Brain pericyte (primary cell): Measurements from ENCODE around the gene ATP2B1.

ENCODE experiments used
- DNase-seq: peaks from one replicate; pipeline ENCODE4 v3.0.0-alpha.2; 2012; ENCODE audit warnings: low read depth, low spot score

The ATP2B1 gene

GRCh38 chr12:89692439-89692838 is 16.2 kb downstream of the ATP2B1 start:
- DNase-seq = no peak

- no peak for DNase-seq
Measured at GRCh38 chr12:89691659-89692058, 17.0 kb downstream of the ATP2B1 start.

- no peak for DNase-seq
Measured at GRCh38 chr12:89690925-89691324, 17.7 kb downstream of the ATP2B1 start.

GRCh38 chr12:89689306-89689705 is 19.3 kb downstream of the ATP2B1 start:
- no peak for DNase-seq

GRCh38 chr12:89686311-89686710 is 22.3 kb downstream of the ATP2B1 start:
- no peak for DNase-seq

GRCh38 chr12:89685363-89685972 is 23.2 kb downstream of the ATP2B1 start:
- no peak for DNase-seq

GRCh38 chr12:89684136-89684535 is 24.5 kb downstream of the ATP2B1 start:
- DNase-seq = no peak

- DNase-seq = no peak
Measured at GRCh38 chr12:89682284-89682683, 26.4 kb downstream of the ATP2B1 start.

GRCh38 chr12:89680409-89680808 is 28.2 kb downstream of the ATP2B1 start:
- no peak for DNase-seq

GRCh38 chr12:89679631-89680030 is 29.0 kb downstream of the ATP2B1 start:
- DNase-seq = no peak

- no peak for DNase-seq
Measured at GRCh38 chr12:89678225-89678624, 30.4 kb downstream of the ATP2B1 start.

GRCh38 chr12:89676930-89677329 is 31.7 kb downstream of the ATP2B1 start:
- DNase-seq = no peak

GRCh38 chr12:89674326-89674942 is 34.2 kb downstream of the ATP2B1 start:
- DNase-seq = no peak

GRCh38 chr12:89673603-89674002 is 35.0 kb downstream of the ATP2B1 start:
- no peak for DNase-seq

- DNase-seq = no peak
Measured at GRCh38 chr12:89672589-89672979, 36.1 kb downstream of the ATP2B1 start.

GRCh38 chr12:89671469-89671868 is 37.2 kb downstream of the ATP2B1 start:
- DNase-seq = no peak

- no peak for DNase-seq
Measured at GRCh38 chr12:89669197-89669596, 39.4 kb downstream of the ATP2B1 start.

- DNase-seq = no peak
Measured at GRCh38 chr12:89665556-89665955, 43.1 kb downstream of the ATP2B1 start.

- no peak for DNase-seq
Measured at GRCh38 chr12:89664441-89664840, 44.2 kb downstream of the ATP2B1 start.

- no peak for DNase-seq
Measured at GRCh38 chr12:89663577-89664357, 44.9 kb downstream of the ATP2B1 start.

- no peak for DNase-seq
Measured at GRCh38 chr12:89662623-89663022, 46.0 kb downstream of the ATP2B1 start.

- DNase-seq = no peak
Measured at GRCh38 chr12:89661706-89662330, 46.8 kb downstream of the ATP2B1 start.
